Measurements from ENCODE around the gene NOS1. TPM values are rescaled to one million over a fixed set of nuclear protein-coding genes. Genes with fewer than 3 reads are reported as not detected.

Gene NOS1
- polyA plus RNA-seq, 1 experiment, result not detected

DNA sequence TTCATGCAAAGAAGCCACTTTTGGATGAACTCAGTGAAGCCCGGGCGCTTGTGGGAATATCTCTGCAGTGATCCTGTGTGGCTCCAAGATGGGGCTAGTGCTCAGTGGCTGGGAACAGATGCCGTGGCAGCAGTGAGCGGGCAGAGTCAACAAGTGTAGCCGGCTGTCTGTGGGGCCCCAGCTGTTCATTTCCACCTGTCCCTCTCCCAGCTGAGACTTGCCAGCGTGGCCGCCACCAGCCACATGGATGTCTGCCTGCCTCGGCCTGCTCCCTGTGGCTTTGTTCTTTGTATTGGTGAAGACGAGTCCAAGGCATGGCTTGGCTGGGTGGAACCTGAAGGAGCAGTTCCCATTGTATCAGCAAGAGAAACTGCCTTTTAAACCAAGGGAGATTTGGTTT lies 77.3 kb downstream of the NOS1 start:
- POLR2A ChIA-PET, result no interaction called here
- H3K9me3 ChIP-seq (ENCODE audit: control insufficient read depth, insufficient read depth, low read length), result peaks cover 45% of the 10 kb centered on the region
- CTCF ChIA-PET, result no interaction called here

DNA sequence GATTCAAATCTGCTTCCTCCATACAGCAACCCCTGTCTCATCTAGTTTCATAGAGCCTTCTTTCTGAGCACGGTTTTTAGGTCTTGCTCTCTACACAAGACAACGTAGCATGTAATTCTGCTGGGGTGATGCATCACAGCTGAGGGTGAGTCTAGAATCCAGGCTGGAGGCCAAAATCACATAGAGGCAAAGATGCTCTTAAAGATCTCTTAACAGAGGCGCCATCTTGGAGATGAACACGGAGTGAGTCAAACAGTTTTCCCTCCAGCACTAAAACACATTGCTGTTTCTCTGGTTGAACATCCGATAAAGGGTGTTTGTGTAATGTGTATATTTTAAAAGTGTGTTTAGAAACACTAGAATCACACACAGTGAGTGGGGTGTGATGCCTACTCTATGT lies 78.9 kb downstream of the NOS1 start:
- Histone ChIP-seq H3K27me3 (ENCODE audit: control insufficient read depth, insufficient read depth, low read length) (no peaks in the 10 kb centered on the region), H3K27ac (ENCODE audit: low read depth, low read length) (no peak overlapping the region), H3K4me3 (ENCODE audit: low read depth, low read length) (no peak overlapping the region), H3K9me3 (ENCODE audit: control insufficient read depth, insufficient read depth, low read length) (peaks cover 44% of the 10 kb centered on the region)
- no peak for DNase-seq (ENCODE audit: low read depth, low spot score)
- ChIA-PET CTCF (no interaction called here), POLR2A (no interaction called here)
- TF ChIP-seq, protein P1, sequence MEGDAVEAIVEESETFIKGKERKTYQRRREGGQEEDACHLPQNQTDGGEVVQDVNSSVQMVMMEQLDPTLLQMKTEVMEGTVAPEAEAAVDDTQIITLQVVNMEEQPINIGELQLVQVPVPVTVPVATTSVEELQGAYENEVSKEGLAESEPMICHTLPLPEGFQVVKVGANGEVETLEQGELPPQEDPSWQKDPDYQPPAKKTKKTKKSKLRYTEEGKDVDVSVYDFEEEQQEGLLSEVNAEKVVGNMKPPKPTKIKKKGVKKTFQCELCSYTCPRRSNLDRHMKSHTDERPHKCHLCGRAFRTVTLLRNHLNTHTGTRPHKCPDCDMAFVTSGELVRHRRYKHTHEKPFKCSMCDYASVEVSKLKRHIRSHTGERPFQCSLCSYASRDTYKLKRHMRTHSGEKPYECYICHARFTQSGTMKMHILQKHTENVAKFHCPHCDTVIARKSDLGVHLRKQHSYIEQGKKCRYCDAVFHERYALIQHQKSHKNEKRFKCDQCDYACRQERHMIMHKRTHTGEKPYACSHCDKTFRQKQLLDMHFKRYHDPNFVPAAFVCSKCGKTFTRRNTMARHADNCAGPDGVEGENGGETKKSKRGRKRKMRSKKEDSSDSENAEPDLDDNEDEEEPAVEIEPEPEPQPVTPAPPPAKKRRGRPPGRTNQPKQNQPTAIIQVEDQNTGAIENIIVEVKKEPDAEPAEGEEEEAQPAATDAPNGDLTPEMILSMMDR (IDR thresholded peaks at IDR 0.05; ENCODE audit: low read depth, low read length), result no peak

More for the DNA sequence above, 77.3 kb downstream of the NOS1 start:
- no peaks in the 10 kb centered on the region for H3K27me3 ChIP-seq (ENCODE audit: control insufficient read depth, insufficient read depth, low read length)
- no peak overlapping the region for H3K4me3 ChIP-seq (ENCODE audit: low read depth, low read length)
- no peak for DNase-seq (ENCODE audit: low read depth, low spot score)
- TF ChIP-seq, protein P1 (IDR thresholded peaks at IDR 0.05; ENCODE audit: low read depth, low read length), result no peak
- H3K27ac ChIP-seq (ENCODE audit: low read depth, low read length), result no peak overlapping the region

DNA sequence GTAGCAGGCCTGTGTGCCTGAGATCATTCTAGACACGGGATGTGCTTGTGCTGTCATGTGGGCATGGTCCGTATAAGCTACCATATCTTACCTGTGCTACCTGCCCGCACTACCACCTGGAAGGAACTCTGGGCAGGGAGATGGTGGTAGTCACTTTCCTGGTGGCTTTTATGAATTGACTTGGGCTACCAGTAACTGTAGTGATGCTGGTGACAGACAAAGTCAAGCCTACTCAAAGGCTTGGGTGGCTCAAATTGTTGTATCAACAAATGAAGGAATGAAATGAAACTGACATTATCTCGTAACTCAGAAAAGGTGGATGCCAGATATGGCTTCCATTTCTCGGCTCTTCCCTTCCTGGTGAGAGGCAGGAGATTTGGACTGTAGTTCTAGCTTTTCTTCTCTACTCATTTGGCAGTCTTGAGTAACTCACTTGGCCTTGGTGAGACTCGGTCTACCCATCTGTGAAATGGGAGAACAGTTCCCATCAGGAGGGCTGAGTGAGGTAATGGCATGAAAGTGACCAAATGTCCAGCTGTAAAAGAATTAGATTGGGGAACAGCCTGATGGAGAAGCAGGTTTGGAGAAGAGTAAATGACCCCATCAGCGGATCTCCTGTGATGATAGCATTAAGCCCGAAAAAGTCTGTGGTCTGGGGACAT lies 81.3 kb downstream of the NOS1 start:
- CTCF ChIA-PET, result no interaction called here
- no peak for DNase-seq (ENCODE audit: low read depth, low spot score)
- H3K4me3 ChIP-seq (ENCODE audit: low read depth, low read length), result no peak overlapping the region
- no peak overlapping the region for H3K27ac ChIP-seq (ENCODE audit: low read depth, low read length)
- H3K27me3 ChIP-seq (ENCODE audit: control insufficient read depth, insufficient read depth, low read length), result no peaks in the 10 kb centered on the region
- POLR2A ChIA-PET, result no interaction called here
- peaks cover 35% of the 10 kb centered on the region for H3K9me3 ChIP-seq (ENCODE audit: control insufficient read depth, insufficient read depth, low read length)
- TF ChIP-seq, protein P1 (IDR thresholded peaks at IDR 0.05; ENCODE audit: low read depth, low read length), result no peak

DNA sequence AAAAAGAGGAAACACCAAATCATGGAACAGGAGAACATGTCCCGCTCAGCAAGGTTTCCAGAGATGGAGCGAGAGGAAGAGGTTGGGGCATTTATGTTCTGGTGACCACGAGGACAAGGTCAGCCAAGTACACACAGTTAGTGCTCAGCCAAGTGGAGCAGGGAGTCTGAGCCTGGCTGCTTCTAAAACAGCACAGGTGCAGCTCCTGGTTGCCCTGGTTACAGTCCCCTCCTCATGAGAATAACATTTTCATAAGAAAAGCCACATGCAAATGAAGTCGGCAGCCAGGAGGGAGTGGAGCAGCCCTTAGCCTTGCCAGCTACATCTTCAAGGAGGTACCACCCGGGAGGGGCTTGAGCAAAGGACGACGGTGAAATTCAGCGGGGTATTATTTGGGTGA lies 81.8 kb downstream of the NOS1 start:
- ChIA-PET CTCF (no interaction called here), POLR2A (no interaction called here)
- no peak for DNase-seq (ENCODE audit: low read depth, low spot score)

DNA sequence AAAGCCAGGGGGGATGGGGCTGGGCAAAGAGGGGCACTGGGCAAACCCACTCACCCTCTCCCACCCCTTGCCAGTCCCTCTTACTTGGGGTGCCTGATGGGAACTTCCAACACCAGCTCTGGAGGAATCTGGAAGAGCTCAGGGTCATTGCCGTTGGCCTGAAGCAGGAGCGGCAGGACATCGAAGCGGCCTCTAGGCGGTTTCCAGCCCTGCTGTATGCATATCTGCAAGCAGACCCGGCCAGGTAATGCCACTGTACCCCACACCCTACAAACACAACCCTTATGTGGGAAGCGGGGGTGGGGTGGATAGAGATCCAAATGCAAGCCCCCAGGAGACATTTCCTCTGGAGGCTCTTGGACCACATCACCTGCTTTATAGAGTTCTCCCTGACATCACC lies 83.6 kb downstream of the NOS1 start:
- Histone ChIP-seq H3K9me3 (ENCODE audit: control insufficient read depth, insufficient read depth, low read length) (peaks cover 27% of the 10 kb centered on the region), H3K4me3 (ENCODE audit: low read depth, low read length) (no peak overlapping the region), H3K27me3 (ENCODE audit: control insufficient read depth, insufficient read depth, low read length) (no peaks in the 10 kb centered on the region), H3K27ac (ENCODE audit: low read depth, low read length) (no peak overlapping the region)
- TF ChIP-seq, protein P1 (IDR thresholded peaks at IDR 0.05; ENCODE audit: low read depth, low read length), result no peak
- CTCF ChIA-PET, result no interaction called here
- POLR2A ChIA-PET, result no interaction called here
- DNase-seq (ENCODE audit: low read depth, low spot score), result no peak

More for the DNA sequence above, 81.8 kb downstream of the NOS1 start:
- Histone ChIP-seq H3K9me3 (ENCODE audit: control insufficient read depth, insufficient read depth, low read length) (peaks cover 32% of the 10 kb centered on the region), H3K4me3 (ENCODE audit: low read depth, low read length) (no peak overlapping the region), H3K27me3 (ENCODE audit: control insufficient read depth, insufficient read depth, low read length) (no peaks in the 10 kb centered on the region), H3K27ac (ENCODE audit: low read depth, low read length) (no peak overlapping the region)
- TF ChIP-seq, protein P1 (IDR thresholded peaks at IDR 0.05; ENCODE audit: low read depth, low read length), result no peak

Data from AG04450 (cell line).